GM12801 (cell line): ENCODE data around the gene KPNA3.

Experiments
- CTCF ChIP-seq: IDR thresholded peaks from one replicate; pipeline ENCODE4 v1.5.1; 2011; ENCODE audit warnings: control low read depth; ENCODE audit not compliant: insufficient read length; ENCODE audit errors: extremely low read depth

KPNA3 gene

GRCh38 chr13:49760558-49760957, 31.9 kb downstream of the KPNA3 start:
- no peak for TF ChIP-seq CTCF

- no peak for TF ChIP-seq CTCF
These were observed 33.0 kb downstream of the KPNA3 start for GRCh38 chr13:49759503-49759902.

GRCh38 chr13:49756263-49756662, 36.2 kb downstream of the KPNA3 start:
- TF ChIP-seq CTCF, result no peak

- no peak for TF ChIP-seq CTCF
These were observed 38.3 kb downstream of the KPNA3 start for GRCh38 chr13:49754146-49754545.

- no peak for TF ChIP-seq CTCF
These were observed 42.6 kb downstream of the KPNA3 start for GRCh38 chr13:49749848-49750247.

- TF ChIP-seq CTCF, result no peak
These were observed 46.4 kb downstream of the KPNA3 start for GRCh38 chr13:49746111-49746510.

GRCh38 chr13:49740870-49741269, 51.6 kb downstream of the KPNA3 start:
- no peak for TF ChIP-seq CTCF
